BE2C (cell line): ENCODE measurements around the gene RBM4B.

Source experiments
- DNase-seq: peaks from one replicate; pipeline ENCODE4 v3.0.0-alpha.2; 2020
- H3K27me3 ChIP-seq: fragments of 250-450 bp; sonication (Bioruptor Pico); 2 replicates; pipeline ENCODE4 v1.5.1; 2020; ENCODE audit warnings: mild to moderate bottlenecking
- H3K36me3 ChIP-seq: fragments of 250-450 bp; sonication (Bioruptor Pico); 2 replicates; pipeline ENCODE4 v1.5.1; 2020; ENCODE audit warnings: mild to moderate bottlenecking
- H3K4me1 ChIP-seq: fragments of 250-450 bp; sonication (Bioruptor Pico); 2 replicates; pipeline ENCODE4 v1.5.1; 2020
- H3K4me3 ChIP-seq: 2 replicates; pipeline ENCODE4 v1.5.1; 2011; ENCODE audit warnings: low read depth, low read length
- H3K9me3 ChIP-seq: fragments of 250-450 bp; sonication (Bioruptor Pico); 2 replicates; pipeline ENCODE4 v1.5.1; 2020
- CTCF ChIP-seq: IDR thresholded peaks from 2 replicates; pipeline ENCODE4 v1.5.1; 2012; ENCODE audit warnings: mild to moderate bottlenecking, low read depth, low read length

RBM4B gene

DNA sequence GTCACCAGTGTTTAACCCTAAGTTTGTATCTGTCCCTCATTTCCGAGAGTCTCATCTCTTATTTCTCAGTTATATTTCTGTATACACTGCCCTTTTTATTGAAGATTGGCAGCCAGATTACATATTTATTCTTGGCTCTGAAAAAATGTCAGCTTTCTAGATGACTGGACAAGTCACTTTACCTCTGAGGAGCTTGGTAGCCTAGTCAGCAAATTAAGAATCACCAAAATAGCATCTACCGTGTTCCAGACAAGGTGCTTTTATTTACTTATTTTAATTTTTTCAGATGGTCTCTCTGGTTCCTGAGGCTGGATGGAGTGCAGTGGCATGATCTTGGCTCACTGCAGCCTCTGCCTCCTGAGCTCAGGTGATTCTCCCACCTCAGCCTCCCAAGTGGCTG is 44.7 kb downstream of the RBM4B start:
- H3K4me3 ChIP-seq: no peak overlapping the region
- no peaks in the 10 kb centered on the region for H3K27me3 ChIP-seq
- H3K9me3 ChIP-seq: no peaks in the 10 kb centered on the region
- peaks cover 2% of the 10 kb centered on the region; the same call in 1 of the 2 replicates for H3K4me1 ChIP-seq
- TF ChIP-seq CTCF: no peak
- no peak for DNase-seq
- peaks cover 61% of the 10 kb centered on the region for H3K36me3 ChIP-seq

DNA sequence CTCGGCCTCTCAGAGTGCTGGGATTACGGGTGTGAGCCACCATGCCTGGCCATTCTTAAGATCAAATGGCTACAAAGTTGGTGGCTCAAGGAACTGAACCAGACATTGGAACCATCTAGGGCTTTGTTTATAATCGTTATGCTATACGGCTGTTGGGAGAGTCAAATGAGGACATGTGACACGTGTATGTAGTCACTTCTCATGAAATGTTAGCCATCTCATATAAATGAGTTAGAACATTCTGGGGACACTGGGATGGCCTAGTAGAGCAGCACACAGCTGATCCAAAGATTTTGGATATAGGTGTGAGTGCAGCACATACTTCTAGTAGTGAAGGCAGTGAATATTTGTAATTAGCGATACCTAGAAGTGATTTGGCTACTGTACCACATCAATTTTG is 45.8 kb downstream of the RBM4B start:
- no peak for DNase-seq
- H3K4me1 ChIP-seq: no peaks in the 10 kb centered on the region
- no peaks in the 10 kb centered on the region for H3K27me3 ChIP-seq
- no peak for TF ChIP-seq CTCF
- peaks cover 72% of the 10 kb centered on the region for H3K36me3 ChIP-seq
- no peaks in the 10 kb centered on the region for H3K9me3 ChIP-seq
- H3K4me3 ChIP-seq: no peak overlapping the region

DNA sequence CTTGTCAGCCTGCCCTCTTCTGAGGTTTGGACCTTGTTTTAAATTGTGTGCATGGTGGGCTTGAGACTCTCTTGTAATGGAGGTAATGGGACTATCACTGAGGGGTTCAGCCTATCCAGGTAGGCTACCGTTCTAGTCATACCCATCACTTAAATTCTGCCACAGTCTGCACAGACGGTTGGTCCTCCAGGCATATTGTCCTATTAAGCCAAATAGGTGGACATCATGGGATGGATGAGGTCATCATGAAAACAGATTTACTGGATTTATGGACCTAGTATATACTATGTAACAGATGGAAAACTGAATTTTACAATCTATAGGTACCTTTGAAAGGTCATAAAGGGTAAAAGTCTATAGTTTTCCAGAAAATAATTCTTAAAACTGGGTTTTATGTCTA is 48.3 kb downstream of the RBM4B start:
- Histone ChIP-seq H3K4me1 (no peaks in the 10 kb centered on the region), H3K4me3 (no peak overlapping the region), H3K36me3 (peaks cover 93% of the 10 kb centered on the region), H3K9me3 (no peaks in the 10 kb centered on the region), H3K27me3 (no peaks in the 10 kb centered on the region)
- no peak for TF ChIP-seq CTCF
- no peak for DNase-seq

DNA sequence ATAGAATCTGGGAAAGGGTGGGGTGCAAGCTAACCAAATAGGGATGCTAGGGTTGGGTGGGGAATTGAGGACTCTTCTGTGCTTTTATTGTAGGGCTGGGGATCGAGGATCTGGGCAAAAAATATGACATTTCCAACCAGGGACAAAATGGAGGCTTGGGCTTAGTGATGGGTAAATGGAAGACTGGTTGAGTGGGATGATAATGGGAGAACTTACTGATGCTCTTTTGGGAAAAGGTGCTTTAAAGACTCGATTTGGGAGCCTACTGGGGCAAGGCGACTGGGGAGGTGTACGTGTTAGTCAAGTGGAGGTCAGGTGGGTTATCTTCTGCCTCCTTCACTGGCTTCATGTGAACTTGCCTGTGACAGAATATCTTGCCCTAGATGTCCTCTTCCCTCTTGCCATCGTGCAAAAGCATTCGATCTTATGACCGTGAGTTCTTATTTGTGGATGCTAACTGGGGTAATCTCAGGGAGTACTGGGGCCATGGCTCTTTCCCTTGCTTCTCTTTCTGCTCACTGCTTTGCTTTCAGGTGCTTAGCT is 49.6 kb downstream of the RBM4B start:
- no peak for DNase-seq
- H3K4me1 ChIP-seq: no peaks in the 10 kb centered on the region
- no peak for TF ChIP-seq CTCF
- no peak overlapping the region for H3K4me3 ChIP-seq
- H3K9me3 ChIP-seq: no peaks in the 10 kb centered on the region
- peaks cover 98% of the 10 kb centered on the region for H3K36me3 ChIP-seq
- H3K27me3 ChIP-seq: no peaks in the 10 kb centered on the region

GRCh38 chr11:66626926-66627325 is 50.8 kb downstream of the RBM4B start:
- Histone ChIP-seq H3K4me1 (no peaks in the 10 kb centered on the region), H3K27me3 (no peaks in the 10 kb centered on the region), H3K4me3 (no peak overlapping the region), H3K36me3 (peaks cover 98% of the 10 kb centered on the region), H3K9me3 (no peaks in the 10 kb centered on the region)
- TF ChIP-seq CTCF: no peak
- DNase-seq: no peak

DNA sequence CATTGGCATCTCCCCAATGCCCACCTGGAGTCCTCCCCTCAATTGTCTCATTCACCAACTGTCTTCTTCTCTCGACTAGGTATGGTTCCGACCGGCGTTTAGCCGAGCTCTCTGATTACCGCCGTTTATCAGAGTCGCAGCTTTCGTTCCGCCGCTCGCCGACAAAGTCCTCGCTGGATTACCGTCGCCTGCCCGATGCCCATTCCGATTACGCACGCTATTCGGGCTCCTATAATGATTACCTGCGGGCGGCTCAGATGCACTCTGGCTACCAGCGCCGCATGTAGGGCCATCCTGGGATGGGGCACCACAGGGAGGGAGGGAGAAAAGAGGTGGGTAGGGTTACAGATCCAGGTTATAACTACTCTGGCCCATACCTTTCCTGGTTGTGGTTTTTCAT is 51.3 kb downstream of the RBM4B start:
- no peaks in the 10 kb centered on the region for H3K9me3 ChIP-seq
- no peaks in the 10 kb centered on the region for H3K27me3 ChIP-seq
- DNase-seq: no peak
- no peaks in the 10 kb centered on the region for H3K4me1 ChIP-seq
- no peak overlapping the region for H3K4me3 ChIP-seq
- TF ChIP-seq CTCF: no peak
- peaks cover 100% of the 10 kb centered on the region for H3K36me3 ChIP-seq
